ENCODE results near the gene AP4M1. TPM values are rescaled to one million over a fixed set of nuclear protein-coding genes. Genes with fewer than 3 reads are reported as not detected.

The AP4M1 gene
- total RNA-seq, 3 donors from 2014 or later = 18.0 to 30.9 (median 23.9) TPM

DNA sequence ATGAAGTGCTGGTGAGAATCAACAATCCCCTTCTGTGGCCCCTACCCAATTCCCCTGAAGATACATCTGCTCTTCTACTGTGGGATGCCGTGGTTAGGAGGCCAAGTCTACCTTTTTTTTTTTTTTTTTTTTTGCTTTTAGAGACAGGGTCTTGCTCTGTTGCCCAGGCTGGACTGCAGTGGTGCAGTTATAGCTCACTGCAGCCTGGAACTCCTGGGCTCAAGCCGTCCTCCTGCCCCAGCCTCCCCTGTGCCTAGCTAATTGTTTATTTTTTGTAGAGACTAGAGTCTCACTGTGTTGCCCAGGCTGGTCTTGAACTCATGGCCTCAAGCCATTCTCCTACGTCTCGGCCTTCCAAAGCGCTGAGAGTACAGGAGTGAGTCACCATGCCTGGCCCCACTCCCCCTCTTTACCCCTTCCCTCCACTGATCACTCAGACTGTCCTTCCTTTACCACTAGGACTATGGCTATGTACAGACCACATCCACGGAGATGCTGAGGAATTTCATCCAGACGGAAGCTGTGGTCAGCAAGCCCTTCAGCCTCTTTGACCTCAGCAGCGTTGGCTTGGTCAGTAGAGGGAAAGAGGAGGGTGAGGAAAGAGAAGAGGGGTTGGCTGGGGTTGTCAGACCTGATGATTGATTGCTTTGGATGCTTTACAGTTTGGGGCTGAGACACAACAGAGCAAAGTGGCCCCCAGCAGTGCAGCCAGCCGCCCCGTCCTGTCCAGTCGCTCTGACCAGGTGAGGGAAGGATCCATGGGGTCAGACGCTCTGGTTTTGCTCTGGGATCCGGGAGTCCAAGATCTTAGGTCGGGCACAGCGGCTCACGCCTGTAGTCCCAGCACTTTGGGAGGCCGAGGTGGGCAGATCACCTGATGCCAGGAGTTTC is 1.8 kb downstream of the AP4M1 start:
- no peak for ATAC-seq
- TF ChIP-seq CTCF (IDR thresholded peaks at IDR 0.05) = no peak
- H3K36me3 ChIP-seq (ENCODE audit: low read depth) = no peaks in the 10 kb centered on the region
- H3K4me1 ChIP-seq (ENCODE audit: low read depth) = peaks cover 9% of the 10 kb centered on the region
- no peak for DNase-seq
- H3K9me3 ChIP-seq = no peaks in the 10 kb centered on the region
- intact Hi-C loops (cut with DNase I, micrococcal nuclease) = no loop called here
- no peak overlapping the region for H3K4me3 ChIP-seq

GRCh38 chr7:100105534-100105933 is 4.1 kb downstream of the AP4M1 start:
- ATAC-seq = no peak
- H3K9me3 ChIP-seq = no peaks in the 10 kb centered on the region
- intact Hi-C loops (cut with DNase I, micrococcal nuclease) = no loop called here
- DNase-seq = no peak
- H3K4me3 ChIP-seq = no peak overlapping the region
- no peak for TF ChIP-seq CTCF (IDR thresholded peaks at IDR 0.05)
- peaks cover 3% of the 10 kb centered on the region for H3K4me1 ChIP-seq (ENCODE audit: low read depth)
- no peaks in the 10 kb centered on the region for H3K36me3 ChIP-seq (ENCODE audit: low read depth)

GRCh38 chr7:100106633-100107032 is 5.2 kb downstream of the AP4M1 start:
- no peaks in the 10 kb centered on the region for H3K9me3 ChIP-seq
- H3K36me3 ChIP-seq (ENCODE audit: low read depth) = no peaks in the 10 kb centered on the region
- ATAC-seq = no peak
- H3K4me3 ChIP-seq = no peak overlapping the region
- peaks cover 3% of the 10 kb centered on the region for H3K4me1 ChIP-seq (ENCODE audit: low read depth)
- intact Hi-C loops (cut with DNase I, micrococcal nuclease) = no loop called here
- no peak for DNase-seq
- no peak for TF ChIP-seq CTCF (IDR thresholded peaks at IDR 0.05)

DNA sequence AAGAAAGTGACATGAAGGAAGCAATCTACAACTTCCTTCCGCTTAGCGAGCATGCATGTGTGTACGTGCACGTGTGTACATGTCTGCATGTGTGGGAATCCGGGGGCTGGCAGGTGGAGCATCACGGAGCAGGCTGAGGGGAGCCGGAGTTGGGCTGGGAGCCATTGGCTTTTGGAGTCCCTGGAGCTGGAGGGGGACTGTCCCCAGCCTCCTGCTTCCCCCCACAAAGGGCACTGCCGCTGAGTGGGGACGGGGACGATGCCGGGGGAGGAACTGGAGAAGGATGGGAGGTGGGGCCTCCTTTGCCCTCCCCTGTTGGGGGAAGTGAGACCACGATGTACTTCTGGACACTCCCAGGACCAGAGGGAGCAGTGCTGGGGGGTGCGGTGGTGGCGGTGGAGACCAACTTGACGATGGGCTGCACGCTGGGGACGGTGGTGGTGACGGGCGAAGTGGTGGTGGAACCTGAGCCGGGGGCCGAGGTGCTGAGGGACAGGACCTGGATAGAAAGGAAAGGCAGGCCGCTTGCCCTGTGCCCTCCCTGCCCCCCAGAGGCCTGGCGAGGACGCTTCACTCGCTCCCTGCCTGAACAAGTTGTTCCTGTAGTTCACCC is 5.8 kb downstream of the AP4M1 start:
- no peak overlapping the region for H3K4me3 ChIP-seq
- no peak for TF ChIP-seq CTCF (IDR thresholded peaks at IDR 0.05)
- no peak for ATAC-seq
- H3K36me3 ChIP-seq (ENCODE audit: low read depth) = no peaks in the 10 kb centered on the region
- DNase-seq = no peak
- intact Hi-C loops (cut with DNase I, micrococcal nuclease) = no loop called here
- no peaks in the 10 kb centered on the region for H3K9me3 ChIP-seq
- H3K4me1 ChIP-seq (ENCODE audit: low read depth) = peaks cover 3% of the 10 kb centered on the region

- ATAC-seq = no peak
- H3K4me1 ChIP-seq (ENCODE audit: low read depth) = no peaks in the 10 kb centered on the region
- TF ChIP-seq CTCF (IDR thresholded peaks at IDR 0.05) = no peak
- no peak overlapping the region for H3K4me3 ChIP-seq
- no peaks in the 10 kb centered on the region for H3K9me3 ChIP-seq
- H3K36me3 ChIP-seq (ENCODE audit: low read depth) = no peaks in the 10 kb centered on the region
- DNase-seq = no peak
- intact Hi-C loops (cut with DNase I, micrococcal nuclease) = no loop called here
These were observed 6.4 kb downstream of the AP4M1 start for GRCh38 chr7:100107890-100108289.

All from mucosa of descending colon (tissue), 3 donors.